ENCODE results near the gene TCF12.

Gene TCF12

GRCh38 chr15:56918046-56918938, at the start of gene TCF12:
TSS of gene TCF12 (plus strand) at chr15:56918644. CDS start at chr15:56919914, 1,270 bp downstream.
- peak; percentile 99 for DNase-seq

GRCh38 chr15:56869573-56869972, 48.9 kb upstream of the TCF12 start:
- peak; percentile 33 for DNase-seq

- peak; percentile 30 for DNase-seq
Measured at GRCh38 chr15:56871185-56871584, 47.3 kb upstream of the TCF12 start.

- DNase-seq: no peak
Measured at GRCh38 chr15:56871867-56872266, 46.6 kb upstream of the TCF12 start.

GRCh38 chr15:56877255-56877970, 41.0 kb upstream of the TCF12 start:
- no peak for DNase-seq

GRCh38 chr15:56879502-56879901, 38.9 kb upstream of the TCF12 start:
- DNase-seq: no peak

GRCh38 chr15:56883088-56883487, 35.4 kb upstream of the TCF12 start:
- peak; percentile 8 for DNase-seq

- DNase-seq: no peak
Measured at GRCh38 chr15:56886363-56886931, 32.0 kb upstream of the TCF12 start.

GRCh38 chr15:56886932-56887781, 31.3 kb upstream of the TCF12 start:
- peak; percentile 97 for DNase-seq

GRCh38 chr15:56887782-56888438, 30.5 kb upstream of the TCF12 start:
- no peak for DNase-seq

GRCh38 chr15:56890038-56890437, 28.4 kb upstream of the TCF12 start:
- DNase-seq: no peak

- peak; percentile 33 for DNase-seq
Measured at GRCh38 chr15:56891852-56892440, 26.5 kb upstream of the TCF12 start.

- no peak for DNase-seq
Measured at GRCh38 chr15:56892659-56893363, 25.6 kb upstream of the TCF12 start.

- DNase-seq: no peak
Measured at GRCh38 chr15:56893364-56893678, 25.1 kb upstream of the TCF12 start.

GRCh38 chr15:56894601-56895000, 23.8 kb upstream of the TCF12 start:
- no peak for DNase-seq

GRCh38 chr15:56901931-56902330, 16.5 kb upstream of the TCF12 start:
- no peak for DNase-seq

GRCh38 chr15:56906766-56907165, 11.7 kb upstream of the TCF12 start:
- peak; percentile 49 for DNase-seq

- DNase-seq: no peak
Measured at GRCh38 chr15:56910801-56911200, 7.6 kb upstream of the TCF12 start.

GRCh38 chr15:56913241-56913640, 5.2 kb upstream of the TCF12 start:
- DNase-seq: no peak

- DNase-seq: no peak
Measured at GRCh38 chr15:56913670-56914069, 4.8 kb upstream of the TCF12 start.

GRCh38 chr15:56915888-56916287, 2.6 kb upstream of the TCF12 start:
- DNase-seq: no peak

Data from eye (tissue), 1 donor.